Astrocyte (in vitro differentiated cells and primary cell): ENCODE results near the gene ONECUT3.

Experiments used
- EZH2 ChIP-seq: IDR thresholded peaks from 2 replicates; pipeline ENCODE4 v1.6.1; 2012; ENCODE audit warnings: mild to moderate bottlenecking, low read length, inconsistent platforms; ENCODE audit not compliant: insufficient read depth
- TF ChIP-seq, protein P1 (sequence below): IDR thresholded peaks from 2 replicates; pipeline ENCODE4 v1.5.1; 2011; ENCODE audit warnings: low read depth, mild to moderate bottlenecking, inconsistent platforms, low read length, moderate library complexity; ENCODE audit not compliant: insufficient read depth

DNA sequence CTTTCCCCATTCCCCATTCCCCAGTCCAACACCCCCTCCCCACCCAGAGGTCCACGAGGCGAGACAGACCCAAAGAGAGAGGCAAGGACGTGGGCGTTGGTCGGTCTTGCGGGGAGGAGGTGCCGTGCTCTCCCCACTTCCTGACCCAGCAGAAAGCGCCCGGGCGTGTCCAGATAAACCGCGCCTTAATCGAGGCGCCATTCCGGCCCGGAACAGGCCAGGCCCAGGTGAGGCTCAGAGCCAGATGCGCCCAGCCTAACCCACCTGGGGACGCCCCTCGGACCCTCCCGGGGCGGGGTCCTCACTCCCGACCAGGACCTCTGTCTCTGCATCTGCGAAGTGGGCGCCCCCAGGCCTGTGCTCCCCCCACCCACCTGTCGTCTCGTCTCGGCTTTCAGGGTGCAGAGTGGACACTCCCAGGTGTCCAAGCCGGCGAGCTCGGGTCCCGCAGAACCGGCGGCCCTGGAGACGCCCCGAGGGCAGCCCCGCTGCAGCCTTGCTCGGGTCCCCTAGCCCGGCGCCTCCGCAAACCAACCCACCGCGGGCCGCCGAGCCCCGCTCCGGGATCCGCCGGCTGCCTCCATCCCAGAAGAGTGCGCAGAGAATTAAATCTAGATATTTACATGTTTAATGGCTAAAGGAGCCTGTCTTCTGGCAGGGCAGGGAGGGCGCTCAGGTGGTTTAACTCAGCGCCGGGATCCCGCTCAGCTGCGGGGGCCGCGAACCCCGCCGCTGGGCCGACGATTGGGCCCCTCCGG, 5.0 kb upstream of the ONECUT3 start:
- TF ChIP-seq EZH2: peak; percentile 87
- TF ChIP-seq, protein P1, sequence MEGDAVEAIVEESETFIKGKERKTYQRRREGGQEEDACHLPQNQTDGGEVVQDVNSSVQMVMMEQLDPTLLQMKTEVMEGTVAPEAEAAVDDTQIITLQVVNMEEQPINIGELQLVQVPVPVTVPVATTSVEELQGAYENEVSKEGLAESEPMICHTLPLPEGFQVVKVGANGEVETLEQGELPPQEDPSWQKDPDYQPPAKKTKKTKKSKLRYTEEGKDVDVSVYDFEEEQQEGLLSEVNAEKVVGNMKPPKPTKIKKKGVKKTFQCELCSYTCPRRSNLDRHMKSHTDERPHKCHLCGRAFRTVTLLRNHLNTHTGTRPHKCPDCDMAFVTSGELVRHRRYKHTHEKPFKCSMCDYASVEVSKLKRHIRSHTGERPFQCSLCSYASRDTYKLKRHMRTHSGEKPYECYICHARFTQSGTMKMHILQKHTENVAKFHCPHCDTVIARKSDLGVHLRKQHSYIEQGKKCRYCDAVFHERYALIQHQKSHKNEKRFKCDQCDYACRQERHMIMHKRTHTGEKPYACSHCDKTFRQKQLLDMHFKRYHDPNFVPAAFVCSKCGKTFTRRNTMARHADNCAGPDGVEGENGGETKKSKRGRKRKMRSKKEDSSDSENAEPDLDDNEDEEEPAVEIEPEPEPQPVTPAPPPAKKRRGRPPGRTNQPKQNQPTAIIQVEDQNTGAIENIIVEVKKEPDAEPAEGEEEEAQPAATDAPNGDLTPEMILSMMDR: no peak
